GM18907 (cell line): ENCODE measurements around the gene GFOD2.
"Not testable (repeated sequence)": the region's sequence is repeated elsewhere in the genome, so short reads cannot be mapped to it uniquely, and the experiment has no call there.

Experiments used
- ATAC-seq: cut with Tn5 transposase; IDR thresholded peaks from one replicate; pipeline ENCODE4 v1.9.1; 2021; ENCODE audit warnings: mild to moderate bottlenecking, moderate library complexity; ENCODE audit not compliant: unreplicated experiment

Gene GFOD2

GRCh38 chr16:67707210-67707609 is 11.9 kb downstream of the GFOD2 start:
- no peak for ATAC-seq

GRCh38 chr16:67704110-67704509 is 15.0 kb downstream of the GFOD2 start:
- ATAC-seq: no peak

DNA sequence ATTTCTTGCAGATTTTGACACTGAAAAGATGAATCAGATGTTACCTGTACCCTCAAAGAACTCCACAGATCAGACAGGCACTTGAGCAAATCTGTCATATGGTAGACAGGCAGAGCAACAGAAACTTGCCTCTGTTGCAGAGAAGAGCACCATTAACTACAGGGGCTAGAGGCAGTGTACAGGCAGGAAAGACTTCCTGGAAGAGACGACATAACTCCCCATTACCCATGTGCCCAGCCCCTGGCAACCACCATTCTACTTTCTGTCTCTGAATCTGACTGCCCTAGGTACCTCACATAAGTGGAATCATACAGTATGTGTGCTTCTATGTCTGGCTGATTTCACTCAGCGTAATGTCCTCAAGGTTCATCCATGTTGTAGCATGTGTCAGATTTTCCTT is 15.5 kb downstream of the GFOD2 start:
- no peak for ATAC-seq

- ATAC-seq: no peak
Observed at GRCh38 chr16:67702130-67702529, 17.0 kb downstream of the GFOD2 start.

GRCh38 chr16:67701420-67701819 is 17.7 kb downstream of the GFOD2 start:
- no peak for ATAC-seq

- ATAC-seq: no peak
Observed at GRCh38 chr16:67699265-67699664, 19.9 kb downstream of the GFOD2 start.

DNA sequence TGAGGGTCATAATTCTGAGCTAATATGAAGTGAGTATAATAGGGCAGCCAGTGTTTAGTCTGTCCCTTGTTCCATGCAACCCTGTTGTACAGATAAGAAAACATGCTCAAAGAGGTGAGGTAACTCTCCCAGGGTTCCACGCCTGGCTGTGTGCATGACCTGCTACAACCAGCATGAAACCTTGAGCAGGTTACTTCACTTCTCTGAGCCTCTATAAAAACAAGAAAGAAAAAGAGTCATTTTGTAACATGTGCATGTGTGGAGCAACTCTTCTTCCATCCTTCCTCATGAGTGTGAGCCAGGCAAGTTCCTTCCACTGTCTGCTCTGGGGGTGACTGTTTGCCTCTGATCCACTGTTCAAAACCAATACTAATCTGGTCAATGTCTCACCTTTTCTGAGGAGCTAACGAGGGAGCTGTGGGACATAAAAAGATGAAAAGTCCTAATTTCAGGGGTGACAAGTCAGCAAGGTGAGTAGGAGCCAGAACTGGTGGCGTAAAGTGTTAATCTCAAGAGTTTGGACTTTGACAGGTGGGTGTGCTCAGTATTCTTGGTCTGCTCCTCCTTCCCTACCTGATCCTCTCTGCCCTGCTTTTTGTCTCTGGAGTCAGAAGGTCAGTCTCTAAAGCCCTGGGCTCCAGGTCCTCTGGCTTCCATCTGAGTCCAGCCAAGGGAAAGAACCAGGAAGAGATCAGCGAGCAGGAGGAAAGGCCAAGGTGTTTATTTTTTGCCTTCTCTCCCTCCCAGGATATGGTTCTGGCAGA is 21.5 kb downstream of the GFOD2 start:
- no peak for ATAC-seq

- ATAC-seq: no peak
Observed at GRCh38 chr16:67694611-67695010, 24.5 kb downstream of the GFOD2 start.

GRCh38 chr16:67693517-67694285 is 25.4 kb downstream of the GFOD2 start:
- ATAC-seq: not testable (repeated sequence)

GRCh38 chr16:67685388-67686112 is 33.6 kb downstream of the GFOD2 start:
- no peak for ATAC-seq

DNA sequence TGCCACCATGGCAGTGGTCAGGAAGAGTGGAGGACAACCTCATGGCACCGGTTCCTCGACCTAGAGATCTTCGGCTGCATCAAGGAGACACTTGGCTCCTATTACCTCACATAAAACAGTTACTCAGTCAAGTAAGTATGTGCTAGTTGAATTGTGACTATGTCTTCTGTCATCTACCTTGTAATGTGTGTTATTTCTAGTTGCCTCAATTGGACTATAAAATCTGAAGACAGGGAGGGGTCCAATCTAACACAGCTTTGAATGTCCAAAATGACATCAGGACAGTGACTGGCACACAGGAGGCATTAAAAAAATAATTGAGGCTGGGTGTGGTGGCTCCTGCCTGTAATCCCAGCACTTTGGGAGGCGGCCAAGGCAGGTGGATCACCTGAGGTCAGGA is 35.3 kb downstream of the GFOD2 start:
- ATAC-seq: no peak

GRCh38 chr16:67679935-67680897 is 38.9 kb downstream of the GFOD2 start:
- ATAC-seq: no peak

DNA sequence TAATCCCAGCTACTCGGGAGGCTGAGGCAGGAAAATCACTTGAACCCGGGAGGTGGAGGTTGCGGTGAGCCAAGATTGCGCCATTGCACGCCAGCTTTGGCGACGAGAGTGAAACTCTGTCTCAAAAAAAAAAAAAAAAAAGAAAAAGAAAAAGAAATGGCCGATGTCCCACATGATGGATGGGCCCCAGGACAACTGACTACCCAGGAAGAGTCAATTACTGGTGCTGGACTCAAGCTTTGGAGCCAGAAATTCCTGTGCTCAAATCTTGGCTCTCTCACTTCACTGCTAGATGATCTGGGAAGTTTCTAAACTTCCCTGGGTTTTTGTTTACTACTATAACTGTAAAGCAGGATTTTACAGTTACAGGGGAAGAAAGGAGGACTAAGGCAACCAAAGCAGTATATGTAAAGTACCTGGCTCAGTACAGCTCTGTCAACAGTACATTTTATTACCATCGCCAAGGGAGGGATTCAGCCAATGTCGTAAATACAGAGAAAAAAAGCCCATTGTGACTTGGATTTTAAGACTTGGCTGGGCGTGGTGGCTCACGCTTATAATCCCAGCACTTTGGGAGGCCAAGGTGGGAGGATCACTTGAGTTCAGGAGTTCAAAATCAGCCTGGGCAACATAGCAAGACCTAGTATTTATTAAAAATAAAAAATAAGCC is 40.6 kb downstream of the GFOD2 start:
- ATAC-seq: no peak

DNA sequence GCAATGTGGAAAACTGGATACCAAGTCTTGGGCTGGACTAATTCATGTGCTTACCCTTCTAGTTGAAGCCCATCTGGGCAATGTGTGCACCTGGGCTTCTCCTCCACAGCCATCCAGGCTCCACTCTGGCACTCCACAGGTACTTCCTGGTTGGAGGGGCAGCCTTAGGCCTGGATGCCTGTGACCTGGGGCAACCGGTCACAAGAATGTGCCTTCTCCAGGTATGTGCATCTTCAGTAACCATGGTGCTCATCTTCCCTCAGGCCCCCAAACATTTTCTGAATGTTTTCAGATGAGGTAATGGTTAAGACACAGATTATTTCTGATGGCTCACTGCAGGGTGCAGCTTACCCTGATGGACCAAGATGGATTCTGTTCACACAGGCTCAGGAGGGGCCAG is 41.4 kb downstream of the GFOD2 start:
- ATAC-seq: no peak

DNA sequence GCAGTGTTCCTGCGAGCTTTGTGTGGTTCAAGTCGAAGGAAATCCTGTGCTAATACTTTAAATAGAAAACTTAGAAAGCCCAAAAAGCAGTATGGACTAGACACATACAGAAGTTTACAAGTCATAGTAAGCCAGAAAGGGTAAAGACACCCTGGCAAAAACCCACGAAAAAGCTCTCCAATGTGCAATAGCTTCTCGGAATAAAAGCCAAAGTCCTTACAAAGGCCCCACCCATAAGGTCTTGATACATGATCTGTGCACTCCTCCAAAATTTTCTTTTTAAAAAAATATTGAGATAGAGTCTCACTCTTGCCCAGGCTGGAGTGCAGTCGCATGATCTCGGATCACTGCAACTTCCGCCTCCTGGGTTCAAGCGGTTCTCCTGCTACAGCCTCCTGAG is 42.2 kb downstream of the GFOD2 start:
- ATAC-seq: no peak

- no peak for ATAC-seq
Observed at GRCh38 chr16:67676516-67676915, 42.6 kb downstream of the GFOD2 start.

GRCh38 chr16:67675999-67676398 is 43.1 kb downstream of the GFOD2 start:
- ATAC-seq: no peak

DNA sequence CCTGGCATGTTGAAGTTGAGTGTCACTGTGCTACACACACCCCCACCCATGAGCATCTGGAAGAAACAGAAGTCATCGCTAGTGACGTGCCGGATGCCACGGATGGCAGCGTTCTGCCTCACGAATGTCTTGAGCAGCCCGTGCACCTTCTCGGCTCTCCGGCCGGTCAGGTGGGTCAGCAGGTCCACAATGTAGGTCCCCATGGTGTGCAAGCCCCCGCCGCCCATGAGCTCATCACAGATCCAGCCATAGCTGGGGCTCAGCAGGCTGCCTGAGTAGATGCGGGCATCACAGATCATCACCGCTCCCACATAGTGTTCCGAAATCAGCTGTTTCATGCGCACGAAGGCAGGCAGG is 43.6 kb downstream of the GFOD2 start:
- no peak for ATAC-seq

GRCh38 chr16:67674851-67675578 is 44.1 kb downstream of the GFOD2 start:
- no peak for ATAC-seq
